PC-9 (cell line): ENCODE measurements around the gene RAB22A. TPM values are rescaled to one million over a fixed set of nuclear protein-coding genes. Genes with fewer than 3 reads are reported as not detected.

Experiments used
- BruUV-seq: library from RNA; stranded (reverse); fragments of 400-500 nt; replicated peaks from 2 replicates; lab custom pipeline; 2021; lab: Mats Ljungman, UMichigan
- CTCF ChIA-PET: fragments of 300-600 bp; sonication (Branson Sonifier 250); formaldehyde crosslinking; loops from one replicate; lab custom pipeline; 2022; ENCODE audit warnings: antibody characterized with exemption; lab: Charles Lee
- POLR2A ChIA-PET: fragments of 300-600 bp; sonication (Branson Sonifier 250); formaldehyde crosslinking; loops from one replicate; lab custom pipeline; 2022; ENCODE audit warnings: antibody characterized with exemption; ENCODE audit not compliant: unreplicated experiment; lab: Charles Lee
- DNase-seq, 2 experiments: peaks; one replicate each; pipeline versions ENCODE4 v3.0.0 to v3.0.0-alpha.2; 2015 to 2022; ENCODE audit warnings: mixed read lengths in 1 of 2
- H2AFZ ChIP-seq: fragments of 200-600 bp; sonication (generic); 2 replicates; pipeline ENCODE4 v1.8.1; 2017; ENCODE audit warnings: antibody characterized with exemption
- H3F3A ChIP-seq: fragments of 200-600 bp; sonication (generic); 2 replicates; pipeline ENCODE4 v1.8.1; 2017; ENCODE audit warnings: antibody characterized with exemption, mild to moderate bottlenecking, low read depth; ENCODE audit not compliant: insufficient read depth
- H3K27ac ChIP-seq: fragments of 200-600 bp; sonication (generic); 2 replicates; pipeline ENCODE4 v1.6.1; 2016; ENCODE audit warnings: mixed run types
- H3K27me3 ChIP-seq: fragments of 200-600 bp; sonication (generic); 2 replicates; pipeline ENCODE4 v1.6.1; 2016; ENCODE audit warnings: low read depth, mixed run types; ENCODE audit not compliant: insufficient read depth
- H3K36me3 ChIP-seq: fragments of 200-600 bp; sonication (generic); 2 replicates; pipeline ENCODE4 v1.6.1; 2016; ENCODE audit warnings: low read depth, mixed run types
- H3K4me1 ChIP-seq: fragments of 200-600 bp; sonication (generic); replicated peaks from 2 replicates; pipeline ENCODE4 v1.6.1; 2016; ENCODE audit warnings: mixed run types; ENCODE audit not compliant: insufficient read depth
- H3K4me2 ChIP-seq: fragments of 200-600 bp; sonication (generic); 2 replicates; pipeline ENCODE4 v1.6.1; 2017; ENCODE audit warnings: mixed run types
- H3K4me3 ChIP-seq: fragments of 200-600 bp; sonication (generic); 2 replicates; pipeline ENCODE4 v1.6.1; 2016; ENCODE audit warnings: mixed run types
- H3K79me2 ChIP-seq: fragments of 200-600 bp; sonication (generic); 2 replicates; pipeline ENCODE4 v1.6.1; 2017; ENCODE audit warnings: low read depth, mixed run types
- H3K9me2 ChIP-seq: fragments of 200-600 bp; sonication (generic); 2 replicates; pipeline ENCODE4 v1.8.1; 2017; ENCODE audit warnings: mild to moderate bottlenecking; ENCODE audit not compliant: insufficient read depth
- H3K9me3 ChIP-seq: fragments of 200-600 bp; sonication (generic); 2 replicates; pipeline ENCODE4 v1.8.1; 2016; ENCODE audit warnings: low read depth; ENCODE audit not compliant: insufficient read depth
- H4K20me1 ChIP-seq: fragments of 200-600 bp; sonication (generic); 2 replicates; pipeline ENCODE4 v1.8.1; 2017; ENCODE audit not compliant: insufficient read depth
- EZH2 ChIP-seq: fragments of 200-600 bp; sonication (generic); IDR thresholded peaks from 2 replicates; pipeline ENCODE4 v1.8.0; 2017; ENCODE audit warnings: antibody characterized with exemption, low read depth
- intact Hi-C: fragments of 100-400 bp; cut with micrococcal nuclease; formaldehyde crosslinking; loops from one replicate; pipeline ENCODE4 v1.10.0; 2022; ENCODE audit not compliant: unreplicated experiment
- total RNA-seq: library from RNA; stranded (reverse); gene quantifications from 2 replicates; pipeline ENCODE4 v1.2.3, GENCODE V29; 2021
- TF ChIP-seq, protein P1 (sequence below): fragments of 200-600 bp; sonication (generic); conservative IDR thresholded peaks from 2 replicates; pipeline ENCODE4 v1.6.1; 2017; ENCODE audit warnings: mixed run types, antibody characterized with exemption, mild to moderate bottlenecking, moderate library complexity

RAB22A gene
- total RNA-seq, 1 experiment from 2014 or later = 28.9 TPM

DNA sequence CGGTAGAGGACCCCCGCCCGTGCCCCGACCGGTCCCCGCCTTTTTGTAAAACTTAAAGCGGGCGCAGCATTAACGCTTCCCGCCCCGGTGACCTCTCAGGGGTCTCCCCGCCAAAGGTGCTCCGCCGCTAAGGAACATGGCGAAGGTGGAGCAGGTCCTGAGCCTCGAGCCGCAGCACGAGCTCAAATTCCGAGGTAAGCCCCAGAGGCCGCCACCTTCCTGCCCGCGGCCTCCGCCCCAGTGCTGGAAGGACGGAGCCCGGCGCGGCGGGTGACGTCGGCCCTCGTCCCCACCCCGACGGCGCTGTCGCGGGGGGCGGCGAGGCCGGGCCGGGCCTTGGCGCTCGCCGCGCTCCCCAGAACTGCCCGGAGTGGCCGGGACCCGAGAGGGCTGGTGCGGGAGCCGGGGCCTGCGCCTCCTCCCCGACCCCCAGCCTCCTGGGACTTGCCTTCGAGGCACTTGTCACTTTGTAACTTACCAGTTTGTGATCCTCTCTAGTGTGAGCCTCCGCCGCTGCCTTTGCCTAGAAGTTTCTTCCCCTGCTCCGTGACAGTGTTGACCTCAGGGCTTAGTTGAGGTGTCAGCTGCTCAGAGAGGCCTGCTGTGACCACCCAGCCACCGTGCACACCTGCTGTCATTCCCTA lies 79.9 kb downstream of the RAB22A start:
- Histone ChIP-seq H3K9me3 (no peaks in the 10 kb centered on the region), H3K4me1 (peaks cover 18% of the 10 kb centered on the region), H3K27ac (peak overlapping the region; percentile 67), H4K20me1 (peaks cover 26% of the 10 kb centered on the region), H2AFZ (peak overlapping the region; percentile 99), H3F3A (peaks cover 3% of the 10 kb centered on the region; the same call in 1 of the 2 replicates), H3K4me2 (peak overlapping the region; percentile 85), H3K27me3 (no peaks in the 10 kb centered on the region), H3K36me3 (peaks cover 26% of the 10 kb centered on the region), H3K79me2 (peaks cover 53% of the 10 kb centered on the region), H3K9me2 (no peaks in the 10 kb centered on the region), H3K4me3 (peak overlapping the region; percentile 61)
- peak; percentile 42 to 49 for DNase-seq
- BruUV-seq = no TSS peak
- POLR2A ChIA-PET = interaction anchor here (0.6 to 1.2 kb wide), 10 partner anchors 18 to 270 kb away, joined by 3 to 31 read pairs (median 7); partner anchors contain the start of gene STX16
- intact Hi-C loops = loop anchor here (1.0 kb wide), 1 partner anchor 80 kb away; the partner anchor contains the start of gene RAB22A
- CTCF ChIA-PET = interaction anchor here (0.7 kb wide), 1 partner anchor 120 kb away, joined by 9 read pairs; no protein-coding TSS in a partner anchor
- TF ChIP-seq, protein P1, sequence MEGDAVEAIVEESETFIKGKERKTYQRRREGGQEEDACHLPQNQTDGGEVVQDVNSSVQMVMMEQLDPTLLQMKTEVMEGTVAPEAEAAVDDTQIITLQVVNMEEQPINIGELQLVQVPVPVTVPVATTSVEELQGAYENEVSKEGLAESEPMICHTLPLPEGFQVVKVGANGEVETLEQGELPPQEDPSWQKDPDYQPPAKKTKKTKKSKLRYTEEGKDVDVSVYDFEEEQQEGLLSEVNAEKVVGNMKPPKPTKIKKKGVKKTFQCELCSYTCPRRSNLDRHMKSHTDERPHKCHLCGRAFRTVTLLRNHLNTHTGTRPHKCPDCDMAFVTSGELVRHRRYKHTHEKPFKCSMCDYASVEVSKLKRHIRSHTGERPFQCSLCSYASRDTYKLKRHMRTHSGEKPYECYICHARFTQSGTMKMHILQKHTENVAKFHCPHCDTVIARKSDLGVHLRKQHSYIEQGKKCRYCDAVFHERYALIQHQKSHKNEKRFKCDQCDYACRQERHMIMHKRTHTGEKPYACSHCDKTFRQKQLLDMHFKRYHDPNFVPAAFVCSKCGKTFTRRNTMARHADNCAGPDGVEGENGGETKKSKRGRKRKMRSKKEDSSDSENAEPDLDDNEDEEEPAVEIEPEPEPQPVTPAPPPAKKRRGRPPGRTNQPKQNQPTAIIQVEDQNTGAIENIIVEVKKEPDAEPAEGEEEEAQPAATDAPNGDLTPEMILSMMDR = no peak
- no peak for TF ChIP-seq EZH2

DNA sequence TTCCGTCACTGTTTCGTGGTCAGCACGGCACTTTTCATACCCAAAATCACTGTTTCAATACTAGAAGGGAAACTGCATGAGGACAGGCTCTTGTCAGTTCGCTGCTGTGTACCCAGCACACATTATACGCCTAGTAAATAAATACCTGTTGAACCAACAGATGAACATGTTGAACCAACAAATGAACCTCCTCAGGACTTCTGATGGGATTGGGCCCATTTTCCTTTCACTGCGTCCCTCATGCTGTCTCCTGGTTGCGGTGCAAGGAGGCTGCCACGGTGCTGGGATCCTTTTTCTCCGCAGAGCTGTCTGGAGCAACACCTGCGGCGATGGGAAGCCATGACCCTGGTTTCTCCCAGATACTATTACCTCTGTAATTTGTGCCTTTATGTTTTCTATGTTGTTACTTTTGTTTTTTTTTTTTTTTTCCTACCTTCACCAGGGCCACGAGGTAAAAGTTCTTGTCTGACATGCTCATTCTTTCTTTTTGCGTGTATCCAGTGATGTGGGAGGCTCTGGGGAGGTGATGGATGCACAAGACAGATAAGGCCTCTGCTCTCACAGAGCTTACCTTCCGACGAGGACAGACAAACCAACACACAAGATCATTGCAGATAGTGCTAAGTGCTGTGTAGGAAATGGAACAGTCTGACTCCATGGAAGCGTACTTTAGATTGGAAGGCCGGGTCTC lies 80.6 kb downstream of the RAB22A start:
- Histone ChIP-seq H3K79me2 (peaks cover 60% of the 10 kb centered on the region), H3F3A (peaks cover 3% of the 10 kb centered on the region; the same call in 1 of the 2 replicates), H3K27me3 (no peaks in the 10 kb centered on the region), H3K9me3 (no peaks in the 10 kb centered on the region), H3K9me2 (no peaks in the 10 kb centered on the region), H3K4me2 (peak overlapping the region; percentile 85), H3K4me3 (peak overlapping the region; percentile 61), H3K4me1 (peaks cover 18% of the 10 kb centered on the region), H4K20me1 (peaks cover 33% of the 10 kb centered on the region), H3K27ac (no peak overlapping the region), H3K36me3 (peaks cover 29% of the 10 kb centered on the region), H2AFZ (peak overlapping the region; percentile 99)
- no peak for TF ChIP-seq EZH2
- TF ChIP-seq, protein P1 = no peak
- intact Hi-C loops = loop anchor here (1.0 kb wide), 1 partner anchor 81 kb away; the partner anchor contains the start of gene RAB22A
- ChIA-PET CTCF (interaction anchor here (0.7 kb wide), 1 partner anchor 120 kb away, joined by 9 read pairs; no protein-coding TSS in a partner anchor), POLR2A (no interaction called here)
- DNase-seq = no peak
- BruUV-seq = TSS peak; percentile 47

DNA sequence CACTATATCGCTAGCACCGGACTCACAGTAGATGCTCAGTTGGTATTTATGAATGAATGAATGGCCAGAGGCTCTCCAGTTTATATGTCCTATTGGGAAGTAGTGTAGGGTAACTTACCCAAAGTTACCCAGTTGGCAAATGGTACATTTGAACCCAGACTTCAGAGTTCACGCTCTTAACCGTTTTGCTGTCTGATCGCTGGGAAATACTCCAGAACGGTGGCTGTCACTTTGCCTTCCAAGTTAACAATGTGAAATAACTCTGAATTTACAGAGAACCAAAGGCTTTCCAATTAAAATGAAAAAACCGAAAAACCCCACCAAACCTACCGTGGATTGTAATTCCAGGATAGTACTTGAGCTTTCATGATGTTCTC lies 81.1 kb downstream of the RAB22A start:
- peaks cover 65% of the 10 kb centered on the region for H3K79me2 ChIP-seq
- H4K20me1 ChIP-seq = peaks cover 38% of the 10 kb centered on the region
- H3K4me3 ChIP-seq = peak overlapping the region; percentile 61; the same call in 1 of the 2 replicates
- no peak overlapping the region for H2AFZ ChIP-seq
- no peaks in the 10 kb centered on the region for H3K9me3 ChIP-seq
- H3F3A ChIP-seq = peaks cover 3% of the 10 kb centered on the region; the same call in 1 of the 2 replicates
- peaks cover 18% of the 10 kb centered on the region for H3K4me1 ChIP-seq
- no peak for TF ChIP-seq EZH2
- TF ChIP-seq, protein P1 = no peak
- peaks cover 33% of the 10 kb centered on the region for H3K36me3 ChIP-seq
- H3K9me2 ChIP-seq = no peaks in the 10 kb centered on the region
- H3K27me3 ChIP-seq = no peaks in the 10 kb centered on the region
- CTCF ChIA-PET = no interaction called here
- H3K4me2 ChIP-seq = peak overlapping the region; percentile 85
- POLR2A ChIA-PET = no interaction called here
- intact Hi-C loops = no loop called here
- DNase-seq = no peak
- no TSS peak for BruUV-seq
- H3K27ac ChIP-seq = no peak overlapping the region
